DOHH2 (cell line): ENCODE results near the gene ATP8B3.

Experiments
- H3F3A ChIP-seq: fragments of 200-600 bp; sonication (generic), shearing (Covaris generic); 2 replicates; pipeline ENCODE4 v1.6.0; 2016; ENCODE audit warnings: antibody characterized with exemption, mild to moderate bottlenecking; ENCODE audit not compliant: control insufficient read depth, insufficient read depth
- H3K27ac ChIP-seq: fragments of 200-600 bp; sonication (generic); 2 replicates; pipeline ENCODE4 v1.5.1; 2014; ENCODE audit warnings: low read depth, mild to moderate bottlenecking, low read length, moderate library complexity
- H3K27me3 ChIP-seq: fragments of 200-600 bp; sonication (generic); 2 replicates; pipeline ENCODE4 v1.6.1; 2014; ENCODE audit warnings: mild to moderate bottlenecking, low read length, mixed read lengths; ENCODE audit not compliant: control insufficient read depth
- H3K36me3 ChIP-seq: fragments of 200-600 bp; sonication (generic); 2 replicates; pipeline ENCODE4 v1.6.1; 2014; ENCODE audit warnings: mild to moderate bottlenecking, low read length, moderate library complexity, mixed read lengths; ENCODE audit not compliant: control insufficient read depth
- H3K4me1 ChIP-seq: fragments of 200-600 bp; sonication (generic); 2 replicates; pipeline ENCODE4 v1.6.1; 2014; ENCODE audit warnings: mild to moderate bottlenecking, low read length, mixed read lengths; ENCODE audit not compliant: control insufficient read depth
- H3K4me2 ChIP-seq: fragments of 200-600 bp; sonication (generic); 2 replicates; pipeline ENCODE4 v1.6.0; 2014; ENCODE audit warnings: mild to moderate bottlenecking, low read length, moderate library complexity
- H3K4me3 ChIP-seq: fragments of 200-600 bp; sonication (generic); 2 replicates; pipeline ENCODE4 v1.5.1; 2014; ENCODE audit warnings: mild to moderate bottlenecking, low read length, mixed read lengths
- H3K79me2 ChIP-seq: fragments of 200-600 bp; sonication (generic); 2 replicates; pipeline ENCODE4 v1.6.1; 2014; ENCODE audit warnings: mild to moderate bottlenecking, low read length, mixed read lengths; ENCODE audit not compliant: control insufficient read depth
- H3K9me2 ChIP-seq: fragments of 200-600 bp; sonication (generic); replicated peaks from 2 replicates; pipeline ENCODE4 v1.6.1; 2014; ENCODE audit warnings: mild to moderate bottlenecking, low read length, mixed read lengths; ENCODE audit not compliant: control insufficient read depth
- H3K9me3 ChIP-seq: fragments of 200-600 bp; sonication (generic); 2 replicates; pipeline ENCODE4 v1.6.1; 2014; ENCODE audit warnings: antibody characterized with exemption, low read length, mixed read lengths; ENCODE audit not compliant: control insufficient read depth, insufficient read depth
- H4K20me1 ChIP-seq: fragments of 200-600 bp; sonication (generic); 2 replicates; pipeline ENCODE4 v1.6.0; 2014; ENCODE audit warnings: low read depth, mild to moderate bottlenecking, antibody characterized with exemption, low read length, moderate library complexity; ENCODE audit not compliant: control insufficient read depth, insufficient read depth
- CTCF ChIP-seq: fragments of 200-600 bp; sonication (generic); IDR thresholded peaks from one replicate; pipeline ENCODE4 v1.5.1; 2014; ENCODE audit warnings: antibody characterized with exemption, mild to moderate bottlenecking, low read depth, low read length; ENCODE audit not compliant: poor library complexity, severe bottlenecking
- EZH2phosphoT487 ChIP-seq: fragments of 200-600 bp; sonication (generic); IDR thresholded peaks from 2 replicates; pipeline ENCODE4 v1.6.1; 2017; ENCODE audit warnings: borderline replicate concordance, mild to moderate bottlenecking, antibody characterized with exemption, low read length, moderate library complexity, mixed read lengths

Gene ATP8B3

DNA sequence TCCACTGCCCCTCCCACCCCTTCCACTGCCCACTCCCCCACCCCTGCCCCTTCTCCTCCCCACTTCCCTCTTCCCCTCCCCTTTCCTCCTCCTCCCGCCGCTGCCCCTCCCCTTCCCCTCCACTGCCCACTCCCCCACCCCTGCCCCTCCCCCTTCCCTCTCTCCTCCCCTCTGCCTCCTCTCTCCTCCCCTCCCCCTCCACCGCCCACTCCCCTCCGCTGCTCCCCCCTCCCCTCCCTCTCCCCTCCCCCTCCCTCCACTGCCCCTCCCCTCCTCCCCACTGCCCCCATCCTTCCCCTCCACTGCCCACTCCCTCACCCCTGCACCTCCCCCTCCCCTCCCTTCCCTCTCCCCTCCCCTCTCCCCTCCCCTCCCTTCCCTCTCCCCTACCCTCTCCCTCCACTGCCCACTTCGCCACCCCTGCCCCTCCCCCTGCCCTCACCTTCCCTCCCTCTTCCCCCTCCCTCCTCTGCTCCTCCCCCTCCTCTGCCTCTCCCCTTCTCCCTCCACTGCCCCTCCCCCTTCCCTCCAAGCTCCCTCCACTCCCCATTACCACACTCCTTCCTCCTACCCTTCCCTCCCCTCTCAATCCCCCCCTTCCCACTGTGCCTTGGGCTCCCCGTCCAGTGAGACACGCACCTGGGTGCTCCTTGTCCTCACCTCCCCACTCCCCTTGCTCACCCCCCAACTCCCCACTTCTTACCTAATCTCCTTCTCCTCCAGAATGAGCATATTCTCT, 21.9 kb downstream of the ATP8B3 start:
- Histone ChIP-seq H3K9me2 (no peaks in the 10 kb centered on the region), H3K36me3 (no peaks in the 10 kb centered on the region), H3K4me2 (no peak overlapping the region), H3K79me2 (no peaks in the 10 kb centered on the region), H4K20me1 (no peaks in the 10 kb centered on the region), H3K4me3 (no peak overlapping the region), H3K4me1 (no peaks in the 10 kb centered on the region), H3F3A (no peaks in the 10 kb centered on the region), H3K27me3 (no peaks in the 10 kb centered on the region), H3K9me3 (no peaks in the 10 kb centered on the region; the same call in 1 of the 2 replicates), H3K27ac (no peak overlapping the region)
- TF ChIP-seq CTCF (no peak), EZH2phosphoT487 (no peak)

- no peak overlapping the region for H3K27ac ChIP-seq
- no peaks in the 10 kb centered on the region for H4K20me1 ChIP-seq
- H3K79me2 ChIP-seq = no peaks in the 10 kb centered on the region
- H3K9me3 ChIP-seq = no peaks in the 10 kb centered on the region; the same call in 1 of the 2 replicates
- H3K36me3 ChIP-seq = no peaks in the 10 kb centered on the region
- H3K9me2 ChIP-seq = no peaks in the 10 kb centered on the region
- H3K4me3 ChIP-seq = no peak overlapping the region
- no peaks in the 10 kb centered on the region for H3K27me3 ChIP-seq
- H3K4me1 ChIP-seq = no peaks in the 10 kb centered on the region
- no peak overlapping the region for H3K4me2 ChIP-seq
- TF ChIP-seq EZH2phosphoT487 (no peak), CTCF (no peak)
- no peaks in the 10 kb centered on the region for H3F3A ChIP-seq
These were observed 22.6 kb downstream of the ATP8B3 start for GRCh38 chr19:1789261-1790041.

GRCh38 chr19:1787116-1787515, 25.0 kb downstream of the ATP8B3 start:
- TF ChIP-seq CTCF (no peak), EZH2phosphoT487 (no peak)
- no peaks in the 10 kb centered on the region for H3K9me2 ChIP-seq
- no peaks in the 10 kb centered on the region for H4K20me1 ChIP-seq
- H3K27ac ChIP-seq = no peak overlapping the region
- H3K36me3 ChIP-seq = no peaks in the 10 kb centered on the region
- no peaks in the 10 kb centered on the region for H3K4me1 ChIP-seq
- 0 out of 2 replicates have a peak, but pooled peaks cover 3% of the 10 kb centered on the region for H3K27me3 ChIP-seq
- H3K4me2 ChIP-seq = no peak overlapping the region
- no peaks in the 10 kb centered on the region for H3K79me2 ChIP-seq
- no peaks in the 10 kb centered on the region for H3F3A ChIP-seq
- H3K9me3 ChIP-seq = peaks cover 14% of the 10 kb centered on the region; the same call in 1 of the 2 replicates
- H3K4me3 ChIP-seq = no peak overlapping the region
